SHP77 treated with DMSO at 0.1 percent for 48 hours (cell line): ENCODE measurements around the gene OCA2.
"Not testable (repeated sequence)": the region's sequence is repeated elsewhere in the genome, so short reads cannot be mapped to it uniquely, and the experiment has no call there.

Experiments
- DNase-seq: peaks from one replicate; lab custom pipeline; 2025; lab: John Stamatoyannopoulos, UW

OCA2 gene

GRCh38 chr15:28022181-28022580 lies 76.9 kb downstream of the OCA2 start:
- no peak for DNase-seq

GRCh38 chr15:28021281-28022039 lies 77.7 kb downstream of the OCA2 start:
- DNase-seq: peak; percentile 83

DNA sequence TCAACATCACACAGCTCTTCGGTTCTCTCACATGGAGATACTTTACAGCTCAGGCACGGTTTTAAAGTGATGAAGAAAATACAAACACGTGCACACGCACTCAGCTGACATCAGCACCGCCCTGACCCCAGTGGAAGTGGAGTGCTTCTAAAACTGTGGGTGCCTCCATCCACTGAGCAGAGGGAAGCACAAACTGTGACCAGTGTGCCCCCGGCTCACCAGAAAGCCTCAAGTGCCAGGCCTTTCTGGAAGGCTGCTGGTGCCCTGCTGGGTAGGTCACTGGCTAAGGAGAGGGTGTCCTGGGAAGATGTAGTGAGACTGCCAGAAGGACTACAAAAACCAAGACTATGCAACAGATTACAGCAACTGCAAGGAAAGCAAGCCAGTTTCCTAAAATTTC lies 78.5 kb downstream of the OCA2 start:
- DNase-seq: no peak

DNA sequence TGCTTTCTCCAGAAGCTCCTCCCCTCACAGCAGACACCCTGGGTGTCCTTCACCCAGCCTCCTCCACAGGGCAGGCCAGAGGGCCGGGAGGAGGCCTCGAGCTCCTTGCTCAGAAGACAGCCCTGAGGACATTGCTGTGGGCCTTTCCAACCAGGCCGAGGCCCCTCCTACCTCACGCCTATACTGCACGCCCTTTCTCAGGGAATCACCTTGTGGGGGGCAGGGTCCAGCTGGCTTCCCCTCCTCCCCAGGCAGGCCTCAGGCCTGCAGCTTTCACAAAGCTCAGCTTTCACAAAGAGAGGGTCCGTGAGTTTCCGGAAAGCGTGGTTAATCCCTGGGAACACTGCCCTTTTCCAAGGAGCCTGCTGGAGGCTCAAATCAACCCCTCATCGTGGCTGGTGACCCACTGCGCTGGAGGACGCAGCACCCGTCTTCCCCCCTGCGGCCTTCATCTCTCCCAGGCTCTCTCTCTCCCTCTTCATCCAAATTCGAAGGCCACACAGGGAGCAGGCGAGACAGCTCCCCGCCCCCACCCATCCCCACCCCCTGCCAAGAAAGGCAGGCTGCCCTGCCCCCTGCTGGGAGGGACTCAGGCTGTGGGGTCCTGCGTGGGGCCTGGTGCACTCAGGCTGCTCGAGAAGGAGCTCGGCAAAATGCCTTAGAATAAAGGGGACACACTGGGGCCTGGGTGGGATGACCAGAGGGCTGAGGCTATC lies 79.4 kb downstream of the OCA2 start:
- no peak for DNase-seq

DNA sequence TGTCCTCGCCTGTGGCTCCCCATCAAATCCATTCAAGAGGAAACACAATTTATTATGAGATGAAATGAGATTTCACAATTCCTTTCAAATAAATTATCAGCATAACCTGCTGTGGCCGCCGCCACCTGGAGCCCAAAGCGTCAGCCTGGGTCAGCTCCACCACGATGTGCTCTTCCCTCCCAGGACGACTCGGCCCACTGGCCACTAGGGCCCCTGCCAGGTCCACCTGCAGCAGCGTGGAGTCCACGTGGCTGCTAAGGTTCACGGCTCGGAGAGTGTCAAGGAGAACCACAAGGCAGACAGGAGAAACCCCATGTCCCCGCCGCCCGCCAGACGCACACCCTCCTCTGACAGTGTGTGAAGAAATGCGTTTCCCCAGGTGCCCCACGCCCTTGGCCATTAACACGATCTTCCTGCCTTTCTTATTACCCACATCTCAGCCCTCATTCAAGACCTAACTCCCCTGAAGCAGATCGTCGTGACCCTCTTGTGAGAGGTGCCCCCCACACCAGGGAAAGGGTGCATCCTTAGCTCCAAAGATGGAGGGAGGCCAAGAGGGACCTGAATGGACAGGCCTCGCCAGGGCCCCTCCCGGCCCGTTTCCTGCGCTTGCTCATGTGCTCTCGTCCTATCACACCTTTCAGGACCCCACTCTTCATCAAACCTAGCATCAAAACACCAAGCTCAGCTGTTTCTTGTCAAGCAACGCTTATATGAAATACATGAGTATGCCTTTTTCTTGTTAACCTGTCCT lies 80.6 kb downstream of the OCA2 start:
- DNase-seq: no peak

DNA sequence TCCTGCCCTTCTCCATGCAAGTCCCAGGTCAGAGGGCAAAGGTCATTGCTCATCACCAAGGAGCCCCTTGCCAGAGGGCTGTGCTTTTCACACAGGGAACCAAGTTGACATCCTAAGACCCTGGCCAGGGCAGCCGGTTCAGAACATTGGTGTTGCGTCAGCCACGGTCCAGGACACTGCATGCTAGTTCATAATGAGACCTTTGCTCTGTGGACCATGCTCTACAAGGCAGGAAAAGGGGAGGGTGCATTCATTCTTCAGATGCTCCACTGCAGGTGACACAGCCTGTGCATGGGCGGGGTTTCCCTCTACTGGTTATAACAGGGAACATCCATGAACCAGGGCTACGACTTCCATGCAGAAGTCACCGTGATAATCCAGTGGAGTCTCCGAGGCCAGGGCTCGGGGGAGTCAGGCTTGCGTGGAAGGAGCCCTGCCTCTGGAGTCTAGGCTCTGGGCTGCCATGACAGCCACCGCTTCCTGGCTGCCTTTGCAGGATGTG lies 81.6 kb downstream of the OCA2 start:
- peak; percentile 4 for DNase-seq

DNA sequence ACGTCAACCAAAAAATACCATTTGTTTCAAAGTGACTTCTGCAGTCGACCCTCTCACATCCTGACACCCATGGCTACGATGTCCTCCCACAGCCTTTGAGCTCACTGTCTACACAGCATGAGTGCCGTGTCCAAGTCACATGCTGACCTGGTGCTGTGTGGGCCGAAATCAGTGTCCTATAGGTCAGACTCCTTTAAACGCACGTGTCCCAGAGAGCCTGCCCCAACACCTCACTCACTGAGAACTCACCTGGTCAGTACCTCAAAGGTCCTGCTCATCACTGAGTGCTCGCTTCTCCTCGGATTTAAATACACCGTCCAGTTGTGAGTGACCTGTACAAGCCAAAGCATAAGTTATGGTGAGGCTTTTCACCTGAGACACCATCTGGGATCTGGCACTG lies 83.3 kb downstream of the OCA2 start:
- DNase-seq: no peak

DNA sequence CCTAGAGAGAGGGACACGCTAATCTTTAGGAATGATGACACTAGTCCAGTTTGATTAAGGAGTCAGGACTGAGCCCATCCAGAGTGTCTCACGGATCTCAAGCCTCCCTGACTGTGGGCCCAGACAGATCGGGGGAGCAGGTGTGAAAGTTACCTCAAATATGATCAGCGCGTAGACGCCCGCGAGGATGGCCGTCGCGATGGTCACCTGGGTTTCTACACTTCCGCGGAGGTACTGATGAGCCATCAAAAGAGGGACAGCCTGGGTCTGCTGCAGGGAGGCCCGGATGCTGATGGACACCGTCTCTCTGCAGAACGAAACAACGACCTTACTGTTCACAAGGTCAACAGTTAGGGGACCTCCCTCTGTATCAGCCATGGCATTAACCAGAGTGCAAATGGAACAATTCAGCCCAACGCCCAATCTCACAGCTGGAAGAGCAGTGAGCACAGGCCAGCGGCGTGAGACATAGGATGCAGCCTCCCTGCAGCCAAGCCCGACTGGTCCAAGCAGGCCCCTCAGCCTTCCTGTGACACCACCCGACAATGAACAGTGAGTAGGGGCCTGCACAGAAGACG lies 84.4 kb downstream of the OCA2 start:
- no peak for DNase-seq

GRCh38 chr15:28013976-28014375 lies 85.1 kb downstream of the OCA2 start:
- no peak for DNase-seq

DNA sequence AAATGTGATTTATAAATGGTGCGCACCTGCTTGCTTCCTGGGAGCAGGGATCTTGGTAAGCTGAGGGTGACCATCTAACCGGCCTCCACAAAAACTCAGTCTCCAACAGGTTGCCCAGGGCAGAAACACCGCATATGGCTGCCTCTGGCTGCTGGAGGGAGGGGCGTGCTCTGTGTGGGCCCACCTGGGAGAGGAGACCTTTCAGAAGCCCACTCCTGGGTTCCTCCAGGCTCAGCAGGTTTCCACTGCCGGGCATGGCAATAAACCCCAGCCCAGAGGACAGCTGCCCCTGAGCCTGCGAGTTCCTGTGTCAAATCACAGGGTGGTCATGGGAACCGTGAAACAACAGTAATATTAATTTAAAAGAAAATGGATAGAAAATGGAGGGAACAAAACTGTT lies 85.6 kb downstream of the OCA2 start:
- DNase-seq: no peak

- no peak for DNase-seq
These were observed 86.9 kb downstream of the OCA2 start for GRCh38 chr15:28012231-28012630.

- not testable (repeated sequence) for DNase-seq
These were observed 90.9 kb downstream of the OCA2 start for GRCh38 chr15:28008175-28008574.

GRCh38 chr15:28006116-28006905 lies 92.8 kb downstream of the OCA2 start:
- DNase-seq: no peak

DNA sequence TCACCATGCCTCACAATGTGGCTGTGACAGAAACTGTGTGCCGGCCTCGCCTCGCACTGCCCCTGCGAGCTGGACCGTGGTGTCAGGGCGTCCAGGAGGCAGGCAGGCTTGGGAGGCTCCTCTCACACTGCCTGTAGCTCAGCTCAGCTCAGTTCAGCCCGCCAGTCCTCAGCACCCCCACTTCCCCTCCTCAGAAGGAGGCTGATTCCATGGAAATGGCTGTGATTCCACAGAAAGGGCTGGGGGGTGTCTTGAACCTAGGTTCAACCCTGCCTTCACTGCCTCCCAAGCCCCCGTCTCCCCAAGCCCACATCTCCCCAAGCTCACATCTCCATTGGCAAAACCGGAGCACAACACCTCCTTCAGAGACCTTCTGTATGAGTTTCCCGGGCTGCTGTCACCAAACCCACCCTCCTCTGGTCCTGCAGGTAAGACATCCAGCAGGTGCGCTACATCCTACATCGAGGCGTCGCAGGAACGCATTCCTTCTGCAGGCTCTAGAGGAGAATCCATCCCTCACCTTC lies 94.0 kb downstream of the OCA2 start:
- no peak for DNase-seq

DNA sequence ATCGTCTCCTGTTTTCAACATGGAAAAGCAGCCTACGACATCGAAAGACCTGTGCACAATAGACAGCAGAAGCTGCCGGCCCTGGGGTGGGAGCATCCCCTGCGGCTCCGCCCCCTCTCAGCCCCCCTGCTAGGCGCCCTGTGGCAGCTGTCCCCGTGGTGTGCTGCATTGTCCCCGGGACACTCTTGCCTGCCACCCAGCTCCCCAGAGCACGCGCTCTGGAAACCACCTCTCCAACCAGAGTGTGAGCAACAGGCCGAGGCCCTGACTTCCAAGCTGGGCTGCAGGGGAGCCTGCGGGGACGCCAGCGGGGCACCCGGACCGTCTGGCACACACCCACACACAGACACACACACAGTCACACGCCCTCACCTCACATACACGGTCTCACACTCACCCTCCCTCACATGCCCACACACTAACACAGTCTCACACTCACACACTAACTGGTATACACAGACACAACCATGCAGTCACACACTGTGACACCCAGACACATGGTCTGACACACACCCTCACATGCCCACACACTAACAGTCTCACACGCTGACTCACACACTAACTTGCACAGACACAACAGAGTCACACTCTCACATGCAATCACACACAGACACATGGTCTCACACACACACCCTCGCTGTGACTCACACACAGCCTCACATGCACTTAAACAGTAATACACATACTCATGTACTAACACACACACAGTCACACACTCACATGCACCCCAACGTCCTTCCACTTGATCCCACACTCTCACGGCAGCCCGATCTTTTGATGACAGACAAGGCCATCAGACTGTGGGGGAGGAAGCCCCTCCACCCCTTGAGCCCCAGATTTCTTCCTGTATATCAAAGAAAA lies 94.7 kb downstream of the OCA2 start:
- DNase-seq: no peak

GRCh38 chr15:28003302-28004037 lies 95.6 kb downstream of the OCA2 start:
- DNase-seq: no peak

DNA sequence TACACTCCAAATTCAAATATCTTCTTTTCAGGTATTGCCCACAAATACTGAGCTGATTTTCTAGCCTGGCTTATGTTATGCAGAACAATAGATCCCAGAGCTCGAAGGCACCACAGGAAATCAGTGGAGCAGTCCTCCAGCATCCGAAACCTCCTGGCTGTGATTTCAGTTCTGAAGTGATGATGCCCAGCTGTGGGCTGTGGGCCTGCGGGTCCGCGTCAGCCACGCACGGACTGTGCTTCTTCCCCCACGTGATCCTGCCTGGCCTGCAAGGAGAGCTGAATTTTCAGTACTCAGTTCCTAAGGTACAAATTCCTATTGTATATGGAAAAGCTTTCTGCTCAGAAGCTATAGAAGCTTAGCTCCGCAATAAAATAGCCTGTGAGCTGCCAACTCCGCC lies 96.2 kb downstream of the OCA2 start:
- DNase-seq: no peak

- no peak for DNase-seq
These were observed 96.8 kb downstream of the OCA2 start for GRCh38 chr15:28002136-28002861.

DNA sequence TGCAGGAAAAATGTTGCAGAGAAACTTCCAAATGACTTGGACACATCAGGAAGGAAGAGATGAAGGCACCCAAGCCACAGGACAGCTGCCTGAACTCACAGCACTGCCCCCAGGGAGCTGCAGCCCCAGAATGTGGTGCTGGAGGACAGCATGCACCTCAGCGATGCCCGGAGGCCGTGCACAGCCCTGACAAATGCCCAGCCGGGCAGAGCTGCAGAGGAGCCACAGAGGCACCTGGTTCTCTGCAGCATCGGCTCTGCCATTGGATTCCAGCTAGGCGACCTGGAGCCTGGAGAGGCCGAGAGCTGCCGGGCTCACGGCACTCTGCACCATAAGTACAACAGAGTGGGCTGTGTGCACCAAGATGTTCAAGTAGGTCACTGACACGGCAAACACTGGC lies 97.5 kb downstream of the OCA2 start:
- DNase-seq: no peak
